Jurkat, Clone E6-1 (cell line): ENCODE results near the gene DROSHA.

ENCODE experiments used
- DNase-seq: peaks from one replicate; pipeline ENCODE4 v3.0.0-alpha.2; 2011; ENCODE audit warnings: low read depth, low spot score
- H3K4me3 ChIP-seq: 2 replicates; pipeline ENCODE4 v1.5.1; 2011; ENCODE audit warnings: mild to moderate bottlenecking, low read length, control low read depth, moderate library complexity

The DROSHA gene

DNA sequence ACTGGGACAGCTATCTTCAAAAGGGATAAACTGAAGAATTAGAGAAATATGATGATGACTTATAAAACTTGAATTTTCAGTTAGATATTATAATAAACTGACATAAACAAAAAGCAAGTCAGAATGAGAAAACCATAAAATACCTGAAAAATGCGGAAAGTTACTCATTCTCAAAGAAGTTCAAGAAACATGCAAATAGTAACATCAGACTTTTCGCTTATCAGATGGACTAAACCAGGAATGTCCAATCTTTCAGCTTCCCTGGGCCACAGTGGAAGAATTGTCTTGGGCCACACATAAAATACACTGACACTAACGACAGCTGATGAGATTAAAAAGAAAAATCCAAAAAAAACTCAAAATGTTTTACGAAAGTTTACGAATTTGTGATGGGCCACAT, 53.9 kb downstream of the DROSHA start:
- DNase-seq = no peak
- H3K4me3 ChIP-seq = no peak overlapping the region

DNA sequence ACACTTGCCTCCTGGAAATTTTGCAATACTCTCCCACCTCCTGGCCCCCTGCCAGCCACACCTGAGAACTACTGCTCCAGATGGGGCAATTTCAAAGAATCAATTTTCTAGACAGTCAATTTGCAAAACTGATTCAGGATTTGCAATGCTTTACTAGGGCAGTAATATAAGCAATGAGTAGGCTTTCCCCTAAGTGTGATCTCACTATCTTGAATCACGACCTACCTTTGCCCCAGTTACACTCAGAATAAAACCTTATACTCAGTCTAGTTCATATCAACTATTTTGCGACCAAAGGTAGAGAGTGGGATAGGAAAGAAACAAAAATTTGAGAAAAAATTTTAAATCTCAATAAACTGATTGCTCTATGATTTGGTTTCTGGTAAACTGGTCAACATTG, 54.4 kb downstream of the DROSHA start:
- H3K4me3 ChIP-seq = no peak overlapping the region
- no peak for DNase-seq

DNA sequence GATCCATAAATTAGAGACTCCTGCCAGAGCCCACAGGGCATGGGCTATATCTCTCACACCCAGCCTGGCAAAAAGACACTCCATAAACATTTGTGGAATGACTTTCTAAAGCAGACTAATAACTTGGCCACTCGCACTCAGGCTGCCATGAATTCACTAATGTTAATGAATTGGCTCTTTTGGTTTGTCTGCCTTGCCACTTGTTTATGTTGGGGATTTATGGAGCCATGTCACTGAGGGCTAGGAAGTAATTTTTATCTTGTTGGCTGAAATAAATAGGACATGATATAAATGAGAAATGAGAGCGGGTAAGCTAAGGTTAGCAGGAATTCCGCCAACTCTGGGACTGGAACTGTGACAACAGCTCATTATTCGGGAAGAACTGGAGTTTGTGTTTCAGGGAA, 55.2 kb downstream of the DROSHA start:
- DNase-seq = no peak

DNA sequence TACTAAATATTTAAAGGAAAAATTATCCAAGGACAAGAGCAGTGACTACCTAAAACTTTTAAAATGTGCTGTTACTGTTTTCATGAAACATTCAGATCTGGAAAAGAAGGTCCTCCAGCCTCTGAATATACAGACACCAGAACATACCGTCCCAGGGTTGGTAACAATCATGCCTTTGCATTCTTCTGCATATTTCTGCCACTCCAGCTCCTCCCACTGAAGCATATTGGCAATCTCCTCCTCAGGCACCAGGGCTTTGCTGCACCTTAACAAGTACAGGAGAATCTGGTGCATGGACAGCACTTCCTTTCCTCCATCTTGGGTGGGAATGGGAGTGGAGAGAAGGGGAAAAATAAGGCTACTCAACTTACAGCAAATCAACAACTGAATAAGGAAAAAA, 60.0 kb downstream of the DROSHA start:
- no peak for DNase-seq
- H3K4me3 ChIP-seq = no peak overlapping the region

More for the DNA sequence above, 55.2 kb downstream of the DROSHA start:
- H3K4me3 ChIP-seq = no peak overlapping the region

DNA sequence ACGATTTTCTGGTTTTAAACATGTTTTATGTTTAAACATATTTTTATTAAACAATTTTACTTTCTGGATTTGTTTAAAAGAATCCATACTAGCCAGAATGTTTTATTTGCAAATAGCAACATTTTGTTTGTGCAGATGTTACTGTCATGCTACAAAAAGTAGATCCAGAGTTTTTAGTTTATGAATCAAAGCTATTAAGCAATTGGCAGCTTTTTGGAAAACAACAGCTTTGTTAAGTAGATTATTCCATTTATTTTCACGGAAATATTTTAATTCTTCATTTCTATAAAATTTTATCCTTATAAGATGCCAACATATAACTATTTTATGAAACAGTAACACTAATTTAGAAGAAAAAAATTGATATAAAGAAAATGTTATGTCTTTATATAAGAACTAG, 60.9 kb downstream of the DROSHA start:
- no peak for DNase-seq
- no peak overlapping the region for H3K4me3 ChIP-seq

DNA sequence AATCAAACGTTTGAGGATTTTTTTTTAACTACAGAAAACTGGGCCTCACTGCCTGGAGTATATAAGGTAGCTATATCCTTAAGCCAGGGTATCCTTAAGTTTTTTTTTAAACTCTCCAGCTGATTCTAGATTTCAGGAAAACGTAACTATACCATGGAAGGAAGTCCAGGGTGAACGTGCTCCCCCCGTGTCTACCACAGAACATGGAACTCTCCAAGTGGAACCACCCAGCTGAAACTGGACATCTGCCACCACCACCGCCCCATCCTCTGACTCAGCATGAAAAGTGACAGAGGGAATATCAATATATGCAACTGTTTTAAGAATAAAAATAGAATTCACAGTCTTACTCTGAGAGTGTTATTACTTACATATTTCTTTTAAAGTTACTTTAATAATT, 61.3 kb downstream of the DROSHA start:
- H3K4me3 ChIP-seq = no peak overlapping the region
- DNase-seq = no peak

DNA sequence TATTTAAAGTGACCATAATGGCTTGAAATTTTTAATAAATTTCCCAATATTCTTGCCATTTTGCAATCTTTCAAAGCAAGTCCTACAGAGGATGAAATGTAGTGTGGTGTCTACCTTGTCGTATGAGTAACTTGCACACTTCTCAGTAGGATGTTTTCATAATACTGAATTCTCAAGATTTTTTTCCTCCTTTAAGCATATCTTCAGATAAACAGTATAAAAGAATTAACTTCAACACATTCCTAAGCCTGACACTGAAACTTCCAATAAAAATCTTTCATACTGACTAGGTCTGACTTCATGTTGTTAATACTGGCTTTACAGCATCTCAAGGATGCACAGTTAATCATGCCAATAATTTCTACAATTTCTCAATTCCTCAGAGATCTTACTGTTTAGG, 62.0 kb downstream of the DROSHA start:
- no peak for DNase-seq
- H3K4me3 ChIP-seq = no peak overlapping the region

DNA sequence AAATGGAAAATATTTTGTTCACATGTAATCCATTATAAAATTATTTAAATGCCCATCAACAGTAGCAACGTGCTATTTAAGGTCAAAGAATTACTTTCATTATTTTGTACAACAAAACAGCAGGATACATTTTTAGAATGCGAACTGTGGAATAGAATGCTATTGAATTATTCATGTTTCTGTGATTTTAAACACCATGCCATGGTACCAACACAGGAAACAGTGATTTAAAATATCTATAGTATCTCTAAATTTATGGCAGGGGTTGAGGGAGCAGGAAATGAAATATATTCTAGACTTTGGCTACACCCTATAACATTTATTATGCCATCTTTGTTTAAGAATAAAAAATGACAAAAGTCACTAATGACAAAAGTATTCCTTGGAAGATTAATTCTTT, 62.4 kb downstream of the DROSHA start:
- no peak for DNase-seq
- H3K4me3 ChIP-seq = no peak overlapping the region

DNA sequence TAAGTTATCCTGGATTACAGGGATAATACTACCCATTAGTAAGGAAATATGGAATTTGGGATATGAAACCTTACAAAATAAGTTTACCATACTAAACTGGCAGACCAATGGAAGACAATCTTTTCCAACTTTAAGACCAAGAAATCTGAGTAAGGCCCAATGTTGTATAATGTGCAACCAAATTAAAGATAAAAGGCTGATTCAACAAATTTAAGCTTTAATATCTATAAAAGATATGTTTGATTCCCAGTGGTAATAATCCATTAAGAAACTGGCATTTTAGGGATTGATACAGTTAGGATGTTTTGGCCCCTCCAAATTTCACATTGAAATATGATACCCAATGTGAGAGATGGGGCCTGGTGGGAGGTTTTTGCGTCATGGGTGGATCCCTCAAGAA, 66.6 kb downstream of the DROSHA start:
- DNase-seq = no peak
- no peak overlapping the region for H3K4me3 ChIP-seq

DNA sequence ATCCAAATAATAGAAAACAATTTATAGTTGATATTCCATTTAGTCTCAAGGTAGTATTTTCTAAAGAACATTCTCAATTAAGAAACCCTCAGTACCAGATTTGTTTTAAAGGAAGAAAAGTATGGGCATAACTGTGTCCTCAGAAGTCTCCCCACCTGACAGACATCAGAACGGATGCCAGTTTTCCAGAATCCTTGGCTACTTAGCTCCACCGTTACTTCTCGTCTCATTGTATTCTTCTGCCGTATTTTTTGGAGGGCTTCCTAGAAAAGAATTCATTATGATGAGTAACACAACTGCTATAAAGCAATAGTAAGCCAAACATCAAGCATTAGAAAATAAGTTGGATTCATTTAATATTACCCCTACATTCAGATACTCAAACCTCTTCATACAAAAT, 67.8 kb downstream of the DROSHA start:
- no peak overlapping the region for H3K4me3 ChIP-seq
- DNase-seq = no peak

DNA sequence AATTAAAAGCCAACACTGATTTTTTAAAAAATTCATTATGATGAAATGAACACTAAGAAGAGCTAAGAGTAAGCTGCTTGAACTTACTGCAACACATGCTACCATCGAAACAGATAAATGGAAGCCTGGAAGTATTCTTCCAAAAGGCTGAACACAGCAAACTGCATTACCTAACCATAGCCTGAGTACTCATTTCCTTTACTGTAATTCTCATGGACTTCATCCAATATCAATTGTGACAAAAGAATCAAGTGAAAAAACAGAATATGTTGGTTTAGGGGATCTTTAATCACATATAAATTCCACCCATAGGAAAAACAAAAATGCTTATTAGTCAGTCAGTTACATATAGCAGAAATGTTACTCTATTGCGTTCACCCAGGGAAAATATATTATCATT, 68.5 kb downstream of the DROSHA start:
- DNase-seq = no peak

DNA sequence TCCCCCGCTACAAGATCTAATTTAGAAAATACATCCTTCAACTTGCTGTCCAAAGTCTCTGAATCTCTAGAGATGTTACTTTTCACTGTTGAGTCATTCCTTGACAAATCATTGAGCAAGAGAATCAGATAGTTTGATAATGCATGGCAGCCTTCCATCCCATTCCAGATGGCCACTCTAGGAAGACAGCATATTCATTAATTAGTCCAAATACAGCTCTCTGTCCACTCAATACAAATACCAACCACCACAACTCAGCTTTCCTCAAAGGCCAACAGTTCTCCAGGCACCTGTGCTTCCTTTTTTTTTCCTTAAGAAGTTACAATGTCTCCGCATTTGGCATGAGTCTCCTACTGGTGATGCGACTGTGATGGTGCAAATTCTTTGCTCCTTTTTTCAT, 72.3 kb downstream of the DROSHA start:
- DNase-seq = no peak
- H3K4me3 ChIP-seq = no peak overlapping the region

More for the DNA sequence above, 68.5 kb downstream of the DROSHA start:
- no peak overlapping the region for H3K4me3 ChIP-seq

DNA sequence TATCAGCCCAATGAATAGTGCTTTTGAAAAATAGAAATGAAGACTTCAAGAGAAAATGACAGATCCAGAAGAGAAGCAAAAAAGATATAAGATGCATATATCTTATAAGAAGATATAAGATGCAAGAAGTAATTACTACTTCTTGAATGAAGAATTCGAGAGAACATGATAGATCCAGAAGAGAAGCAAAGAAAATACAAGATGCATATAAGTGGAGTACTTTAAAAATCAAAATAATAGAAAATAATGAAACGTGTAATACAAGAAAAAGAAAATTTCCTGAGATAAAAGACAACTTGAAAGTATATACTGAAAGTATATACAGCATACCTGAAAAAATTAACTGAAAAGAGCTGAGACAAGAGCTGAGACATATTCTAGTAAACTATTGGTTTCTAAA, 76.7 kb downstream of the DROSHA start:
- H3K4me3 ChIP-seq = no peak overlapping the region
- DNase-seq = no peak

DNA sequence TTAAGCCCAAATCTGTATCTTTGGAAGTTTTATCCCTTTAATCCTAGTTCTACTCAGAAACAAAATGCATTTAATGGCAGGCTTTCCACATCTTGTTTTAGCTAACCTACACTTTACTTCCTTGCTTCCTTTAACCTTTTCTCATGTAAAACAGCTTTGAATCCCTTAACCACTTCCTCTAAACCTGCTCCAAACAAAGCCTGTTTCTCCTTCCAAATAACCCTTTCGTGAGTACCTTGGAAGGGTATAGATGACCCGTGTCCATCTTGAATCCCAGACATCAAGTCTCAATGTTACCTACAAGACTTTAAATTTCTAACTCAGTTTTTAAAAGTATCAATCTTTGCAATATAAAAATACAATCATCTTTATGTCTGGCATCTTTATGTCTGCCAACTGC, 78.4 kb downstream of the DROSHA start:
- no peak overlapping the region for H3K4me3 ChIP-seq
- no peak for DNase-seq

DNA sequence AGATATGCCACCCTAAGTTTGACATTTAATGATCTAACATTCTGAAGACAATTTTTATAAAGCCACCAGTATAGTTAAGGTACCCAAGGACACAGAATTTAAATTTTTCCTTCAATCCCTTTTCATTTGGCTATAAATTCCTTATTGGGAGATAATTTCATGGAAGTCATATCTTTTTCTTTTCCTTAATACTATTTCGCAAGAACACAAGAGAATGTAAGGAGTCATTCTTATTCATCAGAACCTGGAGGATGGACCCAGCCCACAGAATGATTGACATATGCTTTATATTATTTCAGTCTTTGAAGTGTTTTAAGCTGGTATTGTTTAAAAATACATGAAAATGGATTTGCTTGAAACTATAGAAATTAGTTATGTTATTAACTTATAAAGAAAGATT, 79.6 kb downstream of the DROSHA start:
- DNase-seq = no peak
- no peak overlapping the region for H3K4me3 ChIP-seq

DNA sequence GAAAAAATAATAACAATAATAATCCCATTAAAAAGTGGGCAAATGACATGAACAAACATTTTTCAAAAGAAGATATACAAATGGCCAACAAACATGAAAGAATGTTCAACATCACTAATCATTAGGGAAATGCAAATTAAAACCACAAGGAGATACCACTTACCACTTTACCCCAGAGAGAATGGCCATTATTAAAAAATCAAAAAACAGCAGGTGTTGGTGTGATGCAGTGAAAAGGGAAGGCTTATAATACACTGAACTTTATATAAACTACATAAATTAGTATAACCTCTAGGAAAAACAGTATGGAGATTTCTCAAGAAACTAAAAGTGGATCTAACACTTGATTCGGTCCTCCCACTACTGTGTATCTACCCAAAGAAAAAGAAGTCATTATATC, 81.9 kb downstream of the DROSHA start:
- no peak for DNase-seq
- no peak overlapping the region for H3K4me3 ChIP-seq

DNA sequence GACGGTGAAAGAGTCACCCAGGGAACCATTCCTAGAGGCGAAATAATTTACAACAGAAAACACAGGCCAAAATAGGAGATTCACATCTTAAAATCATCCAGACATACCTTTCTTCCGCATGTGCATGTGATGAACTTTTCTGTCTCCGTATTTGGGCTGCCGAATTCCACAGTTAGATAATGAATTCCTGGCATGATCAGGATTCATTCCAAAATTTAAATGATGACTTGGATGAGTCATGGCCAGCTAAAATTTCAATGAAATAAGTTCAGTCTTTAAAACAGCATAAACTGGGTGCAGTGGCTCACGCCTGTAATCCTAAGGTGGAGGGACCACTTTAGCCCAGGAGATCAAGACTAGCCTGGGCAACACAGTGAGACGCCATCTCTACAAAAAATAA, 82.7 kb downstream of the DROSHA start:
- H3K4me3 ChIP-seq = no peak overlapping the region
- DNase-seq = no peak

DNA sequence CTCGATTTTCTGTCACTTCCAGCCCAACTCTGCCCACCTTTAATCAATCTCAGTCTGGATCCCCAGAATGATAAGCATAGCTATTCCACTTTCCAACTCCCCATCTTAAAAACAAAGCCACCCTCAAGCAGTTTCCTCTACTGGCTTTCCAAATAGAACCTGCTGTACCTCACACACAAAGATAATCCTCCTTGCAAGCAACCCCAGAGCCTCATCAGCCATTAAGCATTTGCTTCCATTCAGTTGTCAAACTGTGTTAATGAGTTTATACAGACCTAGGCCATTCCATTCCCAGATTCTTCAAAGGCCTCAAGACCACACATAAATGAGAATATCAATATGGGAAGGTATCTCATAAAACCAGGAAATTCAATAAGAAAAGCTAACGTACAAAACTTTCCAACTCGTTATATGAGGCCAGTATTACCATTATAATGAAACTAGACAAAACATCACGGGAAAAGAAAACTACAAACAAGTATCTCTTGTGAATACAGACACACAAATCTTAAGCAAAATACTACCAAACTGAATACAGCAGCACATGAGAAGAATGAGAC, 86.8 kb downstream of the DROSHA start:
- no peak overlapping the region for H3K4me3 ChIP-seq
- no peak for DNase-seq

DNA sequence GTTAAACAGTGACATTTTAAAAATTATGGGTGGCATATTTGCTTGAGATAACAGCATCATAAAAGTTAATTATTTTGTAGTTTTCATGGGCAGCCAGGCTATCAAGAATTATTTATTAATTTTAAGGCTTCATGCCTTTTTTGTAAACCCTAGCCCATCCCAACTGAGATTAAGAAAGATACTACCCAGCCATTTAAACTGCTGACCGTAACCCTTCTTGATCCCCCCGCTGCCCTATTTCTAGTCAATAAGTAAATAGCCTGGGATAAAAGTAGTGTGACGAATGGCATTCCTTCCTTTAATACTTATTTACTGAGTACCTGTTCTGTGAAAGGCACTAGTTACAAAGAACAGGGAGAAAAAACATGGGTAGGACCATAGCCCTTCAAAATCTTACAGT, 88.3 kb downstream of the DROSHA start:
- no peak for DNase-seq

DNA sequence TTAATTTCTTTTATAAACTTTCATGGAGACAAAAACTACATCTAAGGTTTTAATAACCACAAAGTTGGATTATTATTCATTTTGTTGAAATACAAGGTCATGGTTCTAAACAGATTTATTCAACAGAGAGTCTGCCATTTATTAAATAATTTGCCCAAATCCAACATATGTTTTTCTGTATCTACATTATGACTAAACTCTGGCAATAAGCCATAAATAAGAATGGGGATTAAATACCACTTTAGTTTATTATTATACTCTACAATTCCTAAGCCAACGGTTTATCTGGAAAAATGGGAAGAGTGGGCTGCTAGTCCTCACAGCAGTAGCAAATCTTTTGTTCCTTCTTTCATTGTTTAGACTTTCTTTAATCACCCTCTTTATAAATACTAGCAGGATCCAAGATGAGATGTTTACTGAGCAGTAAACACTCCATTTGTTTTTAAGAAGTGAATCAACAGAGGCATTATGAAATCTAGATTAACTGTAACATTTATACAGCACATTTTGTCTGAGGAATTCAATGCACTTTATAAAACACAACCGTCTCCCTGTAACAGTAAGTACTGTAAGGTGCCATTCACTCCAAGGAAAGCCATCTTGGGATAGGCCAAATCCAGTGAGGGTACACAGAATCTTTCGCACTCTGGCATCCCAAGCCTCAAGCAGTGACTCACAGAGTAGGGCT, 89.7 kb downstream of the DROSHA start:
- no peak overlapping the region for H3K4me3 ChIP-seq
- DNase-seq = no peak

More for the DNA sequence above, 88.3 kb downstream of the DROSHA start:
- H3K4me3 ChIP-seq = no peak overlapping the region

DNA sequence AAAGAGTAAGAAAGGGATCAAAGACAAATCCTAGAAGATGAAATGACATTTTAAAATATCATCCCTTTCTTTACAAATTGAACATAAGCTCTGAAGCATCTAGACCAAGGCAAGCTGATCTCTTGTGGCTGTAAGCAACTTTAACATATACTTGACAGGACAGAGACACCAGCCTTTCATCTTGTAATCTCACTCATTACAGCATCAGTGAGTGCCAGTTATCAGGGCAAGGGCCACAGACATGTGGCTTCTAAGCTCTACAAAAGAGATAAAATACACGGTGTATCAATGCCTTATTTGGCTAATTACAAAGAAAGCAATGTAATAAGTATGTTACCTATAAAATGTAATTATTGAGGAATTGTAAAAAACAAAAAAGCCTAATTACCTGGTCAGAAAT, 95.0 kb downstream of the DROSHA start:
- no peak for DNase-seq

More for the DNA sequence above, 95.0 kb downstream of the DROSHA start:
- H3K4me3 ChIP-seq = no peak overlapping the region
